Skeletal muscle satellite cell (primary cell): ENCODE data around the gene FEV.

ENCODE experiments used
- H3K27me3 ChIP-seq: 2 replicates; pipeline ENCODE4 v1.7.0; 2013; ENCODE audit warnings: low read length; ENCODE audit not compliant: control insufficient read depth, insufficient read depth
- H3K36me3 ChIP-seq: 2 replicates; pipeline ENCODE4 v1.7.0; 2013; ENCODE audit warnings: mild to moderate bottlenecking, control low read depth, low read length; ENCODE audit not compliant: insufficient read depth
- H3K4me1 ChIP-seq: 2 replicates; pipeline ENCODE4 v1.7.0; 2013; ENCODE audit warnings: low read length; ENCODE audit not compliant: control insufficient read depth, insufficient read depth
- H3K4me2 ChIP-seq: 2 replicates; pipeline ENCODE4 v1.7.0; 2013; ENCODE audit warnings: mild to moderate bottlenecking, low read length
- H3K4me3 ChIP-seq: 2 replicates; pipeline ENCODE4 v1.7.0; 2013; ENCODE audit warnings: low read length
- H3K9ac ChIP-seq: 2 replicates; pipeline ENCODE4 v1.7.0; 2013; ENCODE audit warnings: mild to moderate bottlenecking, low read depth, low read length, moderate library complexity
- H3K9me3 ChIP-seq: replicated peaks from 2 replicates; pipeline ENCODE4 v1.7.0; 2013; ENCODE audit warnings: mild to moderate bottlenecking, control low read depth, low read length

The FEV gene

GRCh38 chr2:218990612-218991011 lies 5.6 kb upstream of the FEV start:
- H3K4me3 ChIP-seq: no peak overlapping the region
- no peaks in the 10 kb centered on the region for H3K36me3 ChIP-seq
- H3K9ac ChIP-seq: no peak overlapping the region
- peaks cover 96% of the 10 kb centered on the region for H3K27me3 ChIP-seq
- H3K4me1 ChIP-seq: peaks cover 10% of the 10 kb centered on the region
- no peaks in the 10 kb centered on the region for H3K9me3 ChIP-seq
- H3K4me2 ChIP-seq: no peak overlapping the region

GRCh38 chr2:218990052-218990451 lies 5.1 kb upstream of the FEV start:
- no peaks in the 10 kb centered on the region for H3K36me3 ChIP-seq
- no peak overlapping the region for H3K4me3 ChIP-seq
- H3K9me3 ChIP-seq: no peaks in the 10 kb centered on the region
- no peak overlapping the region for H3K4me2 ChIP-seq
- peaks cover 94% of the 10 kb centered on the region for H3K27me3 ChIP-seq
- H3K9ac ChIP-seq: no peak overlapping the region
- H3K4me1 ChIP-seq: peaks cover 10% of the 10 kb centered on the region

- H3K9me3 ChIP-seq: no peaks in the 10 kb centered on the region
- no peak overlapping the region for H3K4me3 ChIP-seq
- no peak overlapping the region for H3K4me2 ChIP-seq
- no peak overlapping the region for H3K9ac ChIP-seq
- H3K27me3 ChIP-seq: peaks cover 93% of the 10 kb centered on the region
- H3K36me3 ChIP-seq: no peaks in the 10 kb centered on the region
- H3K4me1 ChIP-seq: peaks cover 8% of the 10 kb centered on the region
Observed at GRCh38 chr2:218988650-218989049, 3.7 kb upstream of the FEV start.

- Histone ChIP-seq H3K4me3 (no peak overlapping the region), H3K9me3 (no peaks in the 10 kb centered on the region), H3K27me3 (peaks cover 93% of the 10 kb centered on the region), H3K4me1 (peaks cover 3% of the 10 kb centered on the region), H3K9ac (no peak overlapping the region), H3K36me3 (no peaks in the 10 kb centered on the region), H3K4me2 (no peak overlapping the region)
Observed at GRCh38 chr2:218988164-218988563, 3.2 kb upstream of the FEV start.

GRCh38 chr2:218986148-218986761 lies 1.3 kb upstream of the FEV start:
- H3K36me3 ChIP-seq: no peaks in the 10 kb centered on the region
- H3K9me3 ChIP-seq: no peaks in the 10 kb centered on the region
- peaks cover 9% of the 10 kb centered on the region for H3K4me1 ChIP-seq
- no peak overlapping the region for H3K4me2 ChIP-seq
- no peak overlapping the region for H3K4me3 ChIP-seq
- peaks cover 93% of the 10 kb centered on the region for H3K27me3 ChIP-seq
- no peak overlapping the region for H3K9ac ChIP-seq

- Histone ChIP-seq H3K4me3 (no peak overlapping the region), H3K27me3 (peaks cover 92% of the 10 kb centered on the region)
Observed at GRCh38 chr2:218985325-218986091, 524 bp upstream of the FEV start.

GRCh38 chr2:218984239-218985020 lies 554 bp downstream of the FEV start:
- Histone ChIP-seq H3K4me3 (no peak overlapping the region), H3K27me3 (peaks cover 82% of the 10 kb centered on the region), H3K4me1 (peaks cover 9% of the 10 kb centered on the region), H3K9me3 (no peaks in the 10 kb centered on the region), H3K4me2 (peak overlapping the region; percentile 11), H3K9ac (no peak overlapping the region), H3K36me3 (no peaks in the 10 kb centered on the region)

More at GRCh38 chr2:218985325-218986091, 524 bp upstream of the FEV start:
- Histone ChIP-seq H3K9me3 (no peaks in the 10 kb centered on the region), H3K4me1 (peaks cover 9% of the 10 kb centered on the region), H3K9ac (no peak overlapping the region), H3K36me3 (no peaks in the 10 kb centered on the region), H3K4me2 (no peak overlapping the region)

- Histone ChIP-seq H3K4me1 (peaks cover 9% of the 10 kb centered on the region), H3K9ac (no peak overlapping the region), H3K27me3 (peaks cover 76% of the 10 kb centered on the region), H3K36me3 (no peaks in the 10 kb centered on the region), H3K9me3 (no peaks in the 10 kb centered on the region), H3K4me3 (no peak overlapping the region), H3K4me2 (no peak overlapping the region)
Observed at GRCh38 chr2:218983934-218984238, 1.1 kb downstream of the FEV start.

GRCh38 chr2:218983263-218983933 lies 1.6 kb downstream of the FEV start:
- no peaks in the 10 kb centered on the region for H3K36me3 ChIP-seq
- H3K27me3 ChIP-seq: peaks cover 75% of the 10 kb centered on the region
- no peak overlapping the region for H3K4me3 ChIP-seq
- H3K9me3 ChIP-seq: no peaks in the 10 kb centered on the region
- H3K9ac ChIP-seq: no peak overlapping the region
- no peak overlapping the region for H3K4me2 ChIP-seq
- peaks cover 9% of the 10 kb centered on the region for H3K4me1 ChIP-seq

- H3K36me3 ChIP-seq: no peaks in the 10 kb centered on the region
- H3K4me2 ChIP-seq: no peak overlapping the region
- peaks cover 9% of the 10 kb centered on the region for H3K4me1 ChIP-seq
- H3K9me3 ChIP-seq: no peaks in the 10 kb centered on the region
- H3K27me3 ChIP-seq: peaks cover 77% of the 10 kb centered on the region
- no peak overlapping the region for H3K9ac ChIP-seq
- no peak overlapping the region for H3K4me3 ChIP-seq
Observed at GRCh38 chr2:218982586-218983262, 2.3 kb downstream of the FEV start.
